Trophoblast cell (in vitro differentiated cells and primary cell): ENCODE results near the gene CCDC40.

ENCODE experiments used
- DNase-seq, 2 donors: peaks; one replicate each; pipeline ENCODE4 v3.0.0-alpha.2; 2016
- H2AFZ ChIP-seq: 2 replicates; pipeline ENCODE4 v1.6.1; 2013; ENCODE audit warnings: low read length, moderate library complexity, mild to moderate bottlenecking; ENCODE audit not compliant: insufficient read depth, poor library complexity
- H2AK5ac ChIP-seq: 2 replicates; pipeline ENCODE4 v1.6.1; 2013; ENCODE audit warnings: mild to moderate bottlenecking, low read length
- H2BK120ac ChIP-seq: 2 replicates; pipeline ENCODE4 v1.6.1; 2013; ENCODE audit warnings: low read length, mild to moderate bottlenecking, moderate library complexity; ENCODE audit not compliant: insufficient read depth, poor library complexity
- H2BK12ac ChIP-seq: 2 replicates; pipeline ENCODE4 v1.6.1; 2013; ENCODE audit warnings: mild to moderate bottlenecking, low read length, moderate library complexity
- H2BK5ac ChIP-seq: 2 replicates; pipeline ENCODE4 v1.6.1; 2013; ENCODE audit warnings: low read length, low read depth, moderate library complexity, mild to moderate bottlenecking; ENCODE audit not compliant: poor library complexity
- H3K14ac ChIP-seq: 2 replicates; pipeline ENCODE4 v1.6.1; 2013; ENCODE audit warnings: mild to moderate bottlenecking, low read length
- H3K18ac ChIP-seq: 2 replicates; pipeline ENCODE4 v1.6.1; 2013; ENCODE audit warnings: mild to moderate bottlenecking, low read length
- H3K23ac ChIP-seq: 2 replicates; pipeline ENCODE4 v1.6.1; 2013; ENCODE audit warnings: low read length
- H3K27ac ChIP-seq: 2 replicates; pipeline ENCODE4 v1.5.1; 2013; ENCODE audit warnings: low read depth, mild to moderate bottlenecking, inconsistent platforms, low read length, moderate library complexity
- H3K27me3 ChIP-seq: 2 replicates; pipeline ENCODE4 v1.6.1; 2013; ENCODE audit warnings: inconsistent platforms, mild to moderate bottlenecking, low read length, moderate library complexity; ENCODE audit not compliant: insufficient read depth
- H3K36me3 ChIP-seq, 2 experiments: 1 replicate in 1 of 2; 2 replicates in 1 of 2; pipeline ENCODE4 v1.6.1; 2013; ENCODE audit warnings: low read length in 2 of 2, mild to moderate bottlenecking in 2 of 2, moderate library complexity in 1 of 2; ENCODE audit not compliant: insufficient read depth in 2 of 2, control insufficient read depth in 1 of 2
- H3K4ac ChIP-seq: 2 replicates; pipeline ENCODE4 v1.6.1; 2013; ENCODE audit warnings: low read depth, mild to moderate bottlenecking, low read length, moderate library complexity
- H3K4me1 ChIP-seq, 2 experiments: 1 replicate in 1 of 2; 2 replicates in 1 of 2; pipeline ENCODE4 v1.6.1; 2013; ENCODE audit warnings: low read length in 2 of 2, mild to moderate bottlenecking in 2 of 2, moderate library complexity in 1 of 2; ENCODE audit not compliant: insufficient read depth in 2 of 2, control insufficient read depth in 1 of 2
- H3K4me2 ChIP-seq: 2 replicates; pipeline ENCODE4 v1.6.1; 2013; ENCODE audit warnings: inconsistent platforms, mild to moderate bottlenecking, low read length, moderate library complexity
- H3K4me3 ChIP-seq: 2 replicates; pipeline ENCODE4 v1.5.1; 2013; ENCODE audit warnings: mild to moderate bottlenecking, low read depth, low read length, inconsistent platforms
- H3K79me1 ChIP-seq: one replicate; pipeline ENCODE4 v1.6.1; 2013; ENCODE audit warnings: low read length
- H3K79me2 ChIP-seq: 2 replicates; pipeline ENCODE4 v1.6.1; 2013; ENCODE audit warnings: low read length, mild to moderate bottlenecking; ENCODE audit not compliant: control insufficient read depth, insufficient read depth, poor library complexity
- H3K9ac ChIP-seq: 2 replicates; pipeline ENCODE4 v1.6.1; 2013; ENCODE audit warnings: mild to moderate bottlenecking, low read length
- H3K9me3 ChIP-seq: 2 replicates; pipeline ENCODE4 v1.6.1; 2013; ENCODE audit warnings: low read depth, mild to moderate bottlenecking, control low read depth, inconsistent platforms, low read length; ENCODE audit not compliant: insufficient read depth
- H4K12ac ChIP-seq: 2 replicates; pipeline ENCODE4 v1.6.1; 2013; ENCODE audit warnings: low read depth, mild to moderate bottlenecking, low read length, moderate library complexity
- H4K8ac ChIP-seq: 2 replicates; pipeline ENCODE4 v1.6.1; 2013; ENCODE audit warnings: low read depth, mild to moderate bottlenecking, low read length, moderate library complexity
- H4K91ac ChIP-seq: one replicate; pipeline ENCODE4 v1.6.1; 2013; ENCODE audit warnings: low read depth, mild to moderate bottlenecking, low read length, moderate library complexity
- WGBS: extraction: QIAGEN DNeasy Blood & Tissue Kit; methylation state at CpG from one replicate; pipeline ENCODE4 v1.1.7; 2013; ENCODE audit warnings: missing lambda C conversion rate; ENCODE audit not compliant: insufficient read length, insufficient coverage; ENCODE audit errors: extremely low coverage; 5-methylcytosine and 5-hydroxymethylcytosine counted together

Gene CCDC40

DNA sequence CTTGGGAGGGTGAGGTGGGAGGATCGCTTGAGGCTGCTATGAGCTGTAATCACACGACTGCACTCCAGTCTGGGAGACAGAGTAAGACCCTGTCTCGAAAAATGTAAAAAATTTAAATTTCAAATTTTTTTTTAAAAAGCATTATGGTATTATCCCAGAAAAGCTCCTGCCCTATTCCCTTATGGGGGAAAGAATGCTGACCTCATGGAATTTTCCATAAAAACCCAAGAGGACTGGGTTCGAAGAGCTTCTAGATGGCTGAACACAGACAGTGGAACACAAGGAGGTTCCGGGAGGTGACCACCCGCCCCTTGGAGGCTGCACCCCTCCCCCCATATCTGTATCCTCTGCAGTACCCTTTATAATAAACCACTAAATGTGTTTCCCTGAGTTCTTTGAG, 106.5 kb downstream of the CCDC40 start:
- H2BK12ac ChIP-seq: no peak overlapping the region
- WGBS: no CpG with 5 or more reads among the region's 6 CpGs

DNA sequence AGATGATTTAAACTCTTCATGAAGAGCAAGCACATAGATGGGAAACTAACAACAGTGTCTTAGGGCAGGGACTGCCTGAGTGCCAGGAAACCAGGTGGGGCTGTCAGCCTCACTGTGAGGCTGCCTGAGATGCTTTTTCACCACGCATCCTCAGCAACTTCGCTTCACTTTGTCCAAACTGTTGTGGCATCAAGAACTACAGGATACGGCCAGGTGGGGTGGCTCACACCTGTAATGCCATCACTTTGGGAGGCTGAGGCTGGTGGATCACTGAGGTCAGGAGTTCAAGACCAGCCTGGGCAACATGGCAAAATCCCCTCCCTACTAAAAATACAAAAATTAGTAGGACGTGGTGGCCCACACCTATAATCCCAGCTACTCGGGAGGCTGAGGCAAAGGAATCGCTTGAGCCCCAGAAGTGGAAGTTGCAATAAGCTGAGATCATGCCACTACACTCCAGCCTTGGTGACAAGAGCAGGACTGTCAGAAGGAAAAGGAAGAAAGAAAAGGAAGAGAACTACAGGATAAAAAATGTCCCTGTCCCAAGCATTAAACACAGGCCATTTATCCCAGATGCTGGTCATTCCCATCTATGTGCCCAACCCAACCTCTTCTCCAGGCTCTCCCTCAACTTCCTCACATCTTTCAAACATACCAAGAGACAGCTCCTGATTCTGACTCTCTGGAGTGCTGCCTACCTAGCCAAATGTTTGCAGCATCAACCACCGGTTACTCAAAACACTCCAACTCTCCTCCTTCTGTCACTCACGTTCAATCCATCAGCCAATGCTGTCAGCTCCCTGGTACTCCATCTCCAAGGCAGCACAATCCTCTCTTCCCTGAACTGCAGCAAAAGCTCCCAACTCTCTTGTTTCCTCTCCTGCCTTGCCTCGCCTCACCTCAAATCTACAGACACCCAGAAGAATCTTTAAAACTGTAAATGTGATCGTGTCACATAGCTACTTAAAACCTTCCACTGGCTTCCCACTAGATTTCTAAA, 108.9 kb downstream of the CCDC40 start:
- H3K79me1 ChIP-seq: peaks cover 14% of the 10 kb centered on the region
- peaks cover 26 to 27% of the 10 kb centered on the region in 2 experiments for H3K36me3 ChIP-seq
- H3K4me3 ChIP-seq: no peak overlapping the region
- H3K18ac ChIP-seq: no peak overlapping the region
- H4K12ac ChIP-seq: no peak overlapping the region
- H2BK5ac ChIP-seq: no peak overlapping the region
- H2BK120ac ChIP-seq: no peak overlapping the region
- H3K4ac ChIP-seq: peak overlapping the region; percentile 94
- H2BK12ac ChIP-seq: no peak overlapping the region
- WGBS: no CpG with 5 or more reads among the region's 10 CpGs
- peak overlapping the region; percentile 8 for H3K9ac ChIP-seq
- no peak overlapping the region for H2AFZ ChIP-seq
- H3K9me3 ChIP-seq: peaks cover 2% of the 10 kb centered on the region
- H3K79me2 ChIP-seq: peaks cover 29% of the 10 kb centered on the region
- H3K4me2 ChIP-seq: peak overlapping the region; percentile 89
- no peaks in the 10 kb centered on the region for H3K27me3 ChIP-seq
- H4K91ac ChIP-seq: no peak overlapping the region
- H3K23ac ChIP-seq: peak overlapping the region; percentile 81
- H3K27ac ChIP-seq: no peak overlapping the region
- H2AK5ac ChIP-seq: no peak overlapping the region
- H4K8ac ChIP-seq: no peak overlapping the region
- H3K14ac ChIP-seq: no peak overlapping the region
- peak in 1 of 2 donors; percentile 27 for DNase-seq
- peaks cover 10 to 12% of the 10 kb centered on the region in 2 experiments for H3K4me1 ChIP-seq

More for the DNA sequence above, 106.5 kb downstream of the CCDC40 start:
- no peak overlapping the region for H3K9ac ChIP-seq
- H3K9me3 ChIP-seq: no peaks in the 10 kb centered on the region
- H3K23ac ChIP-seq: no peak overlapping the region
- H4K12ac ChIP-seq: no peak overlapping the region
- peaks cover 25% of the 10 kb centered on the region for H3K79me2 ChIP-seq
- H3K79me1 ChIP-seq: peaks cover 12% of the 10 kb centered on the region
- H2AK5ac ChIP-seq: no peak overlapping the region
- no peak overlapping the region for H3K14ac ChIP-seq
- H3K27ac ChIP-seq: no peak overlapping the region
- no peak overlapping the region for H3K4me2 ChIP-seq
- H2BK5ac ChIP-seq: no peak overlapping the region
- H4K91ac ChIP-seq: no peak overlapping the region
- H3K4me1 ChIP-seq: peaks cover 4 to 8% of the 10 kb centered on the region in 2 experiments
- DNase-seq: peak in 1 of 2 donors; percentile 21
- no peak overlapping the region for H2BK120ac ChIP-seq
- no peak overlapping the region for H3K4ac ChIP-seq
- no peak overlapping the region for H2AFZ ChIP-seq
- no peak overlapping the region for H3K18ac ChIP-seq
- H3K27me3 ChIP-seq: no peaks in the 10 kb centered on the region
- H4K8ac ChIP-seq: no peak overlapping the region
- peaks cover 45 to 46% of the 10 kb centered on the region in 2 experiments for H3K36me3 ChIP-seq
- no peak overlapping the region for H3K4me3 ChIP-seq

DNA sequence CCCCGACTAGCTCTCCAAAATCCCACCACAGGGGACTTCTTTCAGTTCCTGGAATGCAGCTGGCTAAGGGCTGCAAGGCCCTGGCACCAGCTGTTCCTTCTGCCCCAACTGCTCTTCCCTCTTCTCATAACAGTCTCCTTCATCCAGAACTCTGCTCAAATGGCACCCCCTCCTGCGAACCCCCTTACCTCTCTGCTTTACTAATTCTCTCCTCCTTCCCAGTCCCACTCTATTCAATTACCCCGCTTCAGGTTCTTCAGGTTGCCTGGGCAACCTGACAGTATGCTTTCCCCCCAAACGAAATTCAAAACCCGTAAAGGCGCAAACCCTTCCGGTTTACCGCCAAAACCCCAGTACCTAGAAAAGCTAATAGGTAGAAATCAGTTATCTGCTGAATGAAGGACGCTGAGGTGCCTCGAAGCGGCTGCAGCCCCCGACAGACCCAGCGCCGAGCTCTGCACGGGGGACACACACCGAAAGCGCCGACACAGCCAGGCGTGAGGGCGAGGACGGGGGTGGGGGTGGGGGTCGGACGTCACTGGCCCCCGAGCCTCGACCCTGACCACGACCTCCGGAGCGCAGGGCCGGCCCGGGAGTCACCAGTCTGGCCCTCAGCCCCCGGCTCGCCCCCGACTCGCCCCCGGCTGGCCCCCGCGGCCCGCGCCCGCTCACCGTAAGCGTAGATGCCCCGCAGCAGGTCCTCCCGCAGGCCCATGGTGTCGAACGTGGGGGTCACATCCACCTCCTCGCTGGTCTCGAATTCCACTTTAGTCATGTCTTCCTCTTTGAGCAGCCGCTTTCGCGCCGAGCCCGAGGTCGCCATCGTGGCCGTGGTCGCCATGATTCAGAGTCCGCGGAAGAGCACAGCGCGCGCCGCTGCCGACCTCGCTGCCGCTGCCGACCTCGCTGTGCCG, 109.9 kb downstream of the CCDC40 start:
- H2BK5ac ChIP-seq: peak overlapping the region; percentile 42
- H3K14ac ChIP-seq: peak overlapping the region; percentile 88

More for the DNA sequence above, 109.9 kb downstream of the CCDC40 start:
- Histone ChIP-seq H2BK120ac (no peak overlapping the region), H4K8ac (peak overlapping the region; percentile 13), H2AFZ (peak overlapping the region; percentile 78), H3K27me3 (no peaks in the 10 kb centered on the region), H3K23ac (no peak overlapping the region), H4K12ac (peak overlapping the region; percentile 79), H3K4me2 (peak overlapping the region; percentile 89), H3K27ac (peak overlapping the region; percentile 32), H4K91ac (peak overlapping the region; percentile 75), H3K4me3 (peak overlapping the region; percentile 98), H3K9ac (peak overlapping the region; percentile 95), H3K9me3 (peaks cover 2% of the 10 kb centered on the region), H3K79me2 (peaks cover 29% of the 10 kb centered on the region), H3K4me1 (peaks cover 10 to 15% of the 10 kb centered on the region in 2 experiments), H2BK12ac (no peak overlapping the region), H3K36me3 (peaks cover 22 to 25% of the 10 kb centered on the region in 2 experiments), H3K79me1 (peaks cover 14% of the 10 kb centered on the region), H2AK5ac (peak overlapping the region; percentile 6), H3K4ac (peak overlapping the region; percentile 94), H3K18ac (peak overlapping the region; percentile 40)
- peak in 1 of 2 donors; percentile 22 for DNase-seq
- WGBS: no CpG with 5 or more reads among the region's 69 CpGs
